Measurements from ENCODE around the gene PRICKLE2. TPM values are rescaled to one million over a fixed set of nuclear protein-coding genes. Genes with fewer than 3 reads are reported as not detected.

PRICKLE2 gene
- polyA plus RNA-seq, 3 donors = not detected

GRCh38 chr3:64185436-64185835 lies 39.8 kb downstream of the PRICKLE2 start:
- Histone ChIP-seq H3K4me1 (ENCODE audit: control insufficient read depth in 1 of 2, insufficient read depth in 2 of 2, low read length in 2 of 2) (no peaks in the 10 kb centered on the region), H3K4me2 (replicated peaks; ENCODE audit: extremely low read depth, low read length, poor library complexity, severe bottlenecking) (no peak overlapping the region), H3K4me3 (replicated peaks in 1 of 3; ENCODE audit: low read depth in 2 of 3, low read length in 3 of 3) (no peak overlapping the region), H3K9me3 (replicated peaks in 1 of 2; ENCODE audit: control insufficient read depth in 1 of 2, insufficient read depth in 1 of 2, low read length in 2 of 2) (no peaks in the 10 kb centered on the region), H3K36me3 (replicated peaks in 1 of 2; ENCODE audit: control insufficient read depth in 1 of 2, insufficient read depth in 2 of 2, low read length in 2 of 2) (no peaks in the 10 kb centered on the region), H3K27ac (ENCODE audit: low read depth in 1 of 2, low read length in 2 of 2) (no peak overlapping the region), H3K79me2 (ENCODE audit: insufficient read depth, low read length) (no peaks in the 10 kb centered on the region), H2AFZ (ENCODE audit: insufficient read depth, low read depth, low read length, poor library complexity, severe bottlenecking) (no peak overlapping the region), H3K27me3 (ENCODE audit: control insufficient read depth in 2 of 2, insufficient read depth in 2 of 2, low read length in 2 of 2) (no peaks in the 10 kb centered on the region), H3K9ac (ENCODE audit: insufficient read depth, low read length, poor library complexity, severe bottlenecking) (no peak overlapping the region), H4K20me1 (ENCODE audit: insufficient read depth, low read length) (no peaks in the 10 kb centered on the region)
- intact Hi-C loops (cut with micrococcal nuclease) = no loop called here
- Mint-ChIP-seq H3K27ac (no peak overlapping the region), H3K9me3 (peaks cover 0 to 9% (median 2%) of the 10 kb centered on the region in 7 donors), H3K4me1 (no peaks in the 10 kb centered on the region), H3K27me3 (ENCODE audit: low read depth in 3 of 3) (peaks cover 0 to 2% (median 0%) of the 10 kb centered on the region in 3 donors), H3K36me3 (no peaks in the 10 kb centered on the region), H3K4me3 (no peak overlapping the region)
- TF ChIP-seq CTCF (IDR thresholded peaks at IDR 0.05) = no peak
- no peak for DNase-seq
- 80% methylated on average over 1 of the region's 2 CpGs for WGBS (ENCODE audit: insufficient coverage)

- no peak overlapping the region for H3K27ac ChIP-seq (ENCODE audit: low read depth in 1 of 2, low read length in 2 of 2)
- H3K9me3 ChIP-seq (replicated peaks in 1 of 2; ENCODE audit: control insufficient read depth in 1 of 2, insufficient read depth in 1 of 2, low read length in 2 of 2) = no peaks in the 10 kb centered on the region
- no peaks in the 10 kb centered on the region for H3K36me3 Mint-ChIP-seq
- no peaks in the 10 kb centered on the region for H3K36me3 ChIP-seq (replicated peaks in 1 of 2; ENCODE audit: control insufficient read depth in 1 of 2, insufficient read depth in 2 of 2, low read length in 2 of 2)
- no peak overlapping the region for H3K27ac Mint-ChIP-seq
- H3K9ac ChIP-seq (ENCODE audit: insufficient read depth, low read length, poor library complexity, severe bottlenecking) = no peak overlapping the region
- H3K9me3 Mint-ChIP-seq = peaks cover 0 to 9% (median 2%) of the 10 kb centered on the region in 7 donors
- 94% methylated on average over 2 of the region's 3 CpGs for WGBS (ENCODE audit: insufficient coverage)
- intact Hi-C loops (cut with micrococcal nuclease) = no loop called here
- DNase-seq = no peak
- H3K4me3 ChIP-seq (replicated peaks in 1 of 3; ENCODE audit: low read depth in 2 of 3, low read length in 3 of 3) = no peak overlapping the region
- H3K4me1 Mint-ChIP-seq = no peaks in the 10 kb centered on the region
- H3K27me3 ChIP-seq (ENCODE audit: control insufficient read depth in 2 of 2, insufficient read depth in 2 of 2, low read length in 2 of 2) = no peaks in the 10 kb centered on the region
- no peak for TF ChIP-seq CTCF (IDR thresholded peaks at IDR 0.05)
- H3K4me2 ChIP-seq (replicated peaks; ENCODE audit: extremely low read depth, low read length, poor library complexity, severe bottlenecking) = no peak overlapping the region
- H3K27me3 Mint-ChIP-seq (ENCODE audit: low read depth in 3 of 3) = peaks cover 1 to 2% (median 2%) of the 10 kb centered on the region in 3 donors
- H4K20me1 ChIP-seq (ENCODE audit: insufficient read depth, low read length) = no peaks in the 10 kb centered on the region
- no peak overlapping the region for H2AFZ ChIP-seq (ENCODE audit: insufficient read depth, low read depth, low read length, poor library complexity, severe bottlenecking)
- no peaks in the 10 kb centered on the region for H3K79me2 ChIP-seq (ENCODE audit: insufficient read depth, low read length)
- H3K4me1 ChIP-seq (ENCODE audit: control insufficient read depth in 1 of 2, insufficient read depth in 2 of 2, low read length in 2 of 2) = no peaks in the 10 kb centered on the region
- H3K4me3 Mint-ChIP-seq = no peak overlapping the region
Measured at GRCh38 chr3:64184621-64185020, 40.6 kb downstream of the PRICKLE2 start.

Measured in CD14-positive monocyte (primary cell).